HG03457 (cell line): ENCODE measurements around the gene RNF144A.
A peak's percentile ranks its signal among the peaks of the same experiment; 100 is the strongest.
"Not testable (repeated sequence)": the region's sequence is repeated elsewhere in the genome, so short reads cannot be mapped to it uniquely, and the experiment has no call there.

Experiments used
- ATAC-seq: cut with Tn5 transposase; IDR thresholded peaks from one replicate; pipeline ENCODE4 v1.9.1; 2021; ENCODE audit warnings: moderate number of reproducible peaks; ENCODE audit not compliant: unreplicated experiment

Gene RNF144A

DNA sequence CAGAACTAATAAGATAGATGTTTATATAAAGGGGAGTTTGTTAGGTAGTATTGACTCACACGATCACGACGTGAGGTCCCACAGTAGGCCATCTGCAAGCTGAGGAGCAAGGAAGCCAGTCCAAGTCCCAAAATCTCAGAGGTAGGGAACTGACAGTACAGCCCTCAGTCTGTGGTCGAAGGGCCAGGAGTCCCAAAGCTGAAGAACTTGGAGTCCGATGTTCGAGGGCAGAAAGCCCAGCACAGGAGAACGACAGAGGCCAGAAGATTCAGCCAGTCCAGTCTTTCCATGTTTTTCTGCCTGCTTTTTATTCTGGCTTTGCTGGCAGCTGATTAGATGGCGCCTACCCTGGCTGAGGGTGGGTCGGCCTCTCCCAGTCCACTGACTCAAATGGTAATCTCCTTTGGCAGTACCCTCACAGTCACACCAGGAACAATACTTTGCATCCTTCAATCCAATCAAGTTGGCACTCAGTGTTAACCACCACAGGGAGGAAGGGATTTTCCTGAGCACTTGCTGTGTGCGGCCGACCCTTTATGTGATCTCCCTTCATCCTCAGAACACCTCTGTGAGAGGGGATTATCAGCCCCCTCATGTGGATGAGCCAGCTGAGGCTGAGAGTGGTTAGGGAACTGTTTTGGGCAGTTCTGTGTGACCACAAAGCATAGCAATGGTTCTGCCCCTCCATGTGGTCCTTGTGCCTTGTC is 78.3 kb downstream of the RNF144A start:
- no peak for ATAC-seq

DNA sequence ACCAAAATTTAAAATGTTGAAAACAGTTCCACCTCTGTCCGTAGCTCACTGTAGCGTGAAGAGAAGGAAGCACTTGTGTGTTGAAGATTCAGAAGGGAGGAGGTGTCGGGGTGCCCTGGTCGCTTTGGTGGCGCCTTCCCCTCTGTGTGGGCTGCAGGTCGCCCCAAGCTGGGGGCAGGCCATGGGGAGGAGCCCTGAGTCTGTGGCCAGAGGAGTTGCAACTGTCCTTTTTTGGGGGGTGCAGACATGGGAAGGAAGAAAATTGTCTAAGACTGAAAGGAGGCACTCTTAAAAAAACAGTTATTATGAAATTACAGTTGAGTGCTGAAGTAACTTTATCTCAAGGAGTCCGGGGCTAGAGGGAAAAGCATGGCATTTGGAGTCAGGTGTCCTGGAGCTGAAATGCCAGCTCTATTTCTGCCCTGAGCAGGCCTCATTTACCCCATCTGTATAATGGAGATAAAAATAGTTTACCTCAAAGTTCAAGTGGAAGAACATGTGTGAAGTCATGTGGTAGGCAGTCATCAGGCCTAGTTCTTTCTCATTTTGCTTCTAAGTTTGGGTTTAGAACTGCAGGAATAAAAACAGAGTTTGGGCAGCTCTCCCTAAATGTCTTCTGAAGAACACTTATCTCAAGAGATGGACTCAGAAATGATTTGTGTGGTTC is 82.1 kb downstream of the RNF144A start:
- peak; percentile 66 for ATAC-seq

DNA sequence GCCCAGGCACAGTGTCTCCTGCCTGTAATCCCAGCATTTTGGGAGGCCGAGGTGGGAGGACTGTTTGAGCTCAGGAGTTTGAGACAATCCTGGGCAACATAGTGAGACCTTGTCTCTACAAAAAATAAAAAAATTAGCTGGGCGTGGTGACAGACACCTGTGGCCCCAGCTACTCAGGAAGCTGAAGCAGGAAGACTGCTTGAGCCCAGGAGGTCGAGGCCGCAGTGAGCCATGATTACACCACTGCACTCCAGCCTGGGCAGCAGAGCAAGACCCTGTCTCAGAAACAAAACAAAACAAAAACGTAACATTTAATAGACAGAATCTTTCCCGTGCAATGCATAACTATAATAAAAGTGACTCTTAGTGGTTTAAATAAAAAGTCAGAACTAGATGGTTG is 84.2 kb downstream of the RNF144A start:
- ATAC-seq: not testable (repeated sequence)

DNA sequence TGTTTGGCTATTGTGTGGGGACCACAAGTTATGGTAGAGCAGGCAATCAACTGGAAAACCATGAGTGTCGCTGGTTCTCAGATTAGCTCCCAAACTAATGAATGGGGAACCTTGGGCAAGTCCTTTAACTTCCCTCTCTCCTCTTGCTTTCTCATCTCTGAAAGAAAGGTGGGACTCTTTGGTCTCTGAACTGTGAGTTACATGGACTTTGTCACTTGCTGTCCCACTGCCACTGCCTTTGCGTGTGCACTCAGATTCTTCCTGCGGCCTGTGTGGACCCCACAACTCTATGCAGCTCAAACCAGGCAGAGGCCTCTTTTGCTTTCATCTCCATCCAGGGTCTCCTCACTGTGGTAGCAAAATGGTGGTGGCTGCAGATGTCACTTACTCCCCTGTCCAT is 86.7 kb downstream of the RNF144A start:
- no peak for ATAC-seq

DNA sequence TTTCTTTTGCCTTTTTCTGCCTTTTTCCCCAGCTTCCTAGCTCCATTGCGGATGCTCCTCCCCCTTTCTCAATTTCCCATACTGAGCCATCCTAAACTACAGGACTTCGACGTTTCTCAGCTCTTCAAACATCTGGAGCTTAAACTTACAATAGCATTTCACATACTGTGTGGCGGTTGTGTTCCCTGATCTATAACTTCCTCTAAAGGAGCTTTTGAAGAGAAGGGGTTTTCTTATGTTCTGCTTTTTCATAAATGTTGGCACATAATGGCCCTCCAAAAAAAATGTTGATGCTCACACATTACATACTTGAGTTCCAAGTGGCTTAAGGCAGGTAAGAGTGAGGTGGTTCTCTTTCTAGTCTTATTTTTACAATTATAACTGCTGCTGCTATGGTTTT is 87.4 kb downstream of the RNF144A start:
- ATAC-seq: no peak

DNA sequence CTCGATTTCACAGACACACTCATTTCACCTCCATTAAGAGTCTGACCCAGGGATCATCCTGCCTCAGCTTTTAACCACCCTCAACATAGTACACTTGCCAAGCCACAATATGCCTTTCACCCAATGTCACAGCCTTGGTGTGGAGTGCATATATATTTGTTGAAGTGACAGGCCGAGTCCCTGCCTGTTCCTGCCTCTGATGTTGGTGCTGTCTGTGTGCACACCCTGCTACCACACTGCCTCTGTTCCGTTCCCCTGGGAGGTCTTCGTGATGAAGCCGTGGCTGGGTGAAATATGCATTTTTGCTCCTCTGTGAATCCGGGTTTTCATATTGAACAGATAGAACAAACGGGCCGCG is 90.3 kb downstream of the RNF144A start:
- no peak for ATAC-seq

DNA sequence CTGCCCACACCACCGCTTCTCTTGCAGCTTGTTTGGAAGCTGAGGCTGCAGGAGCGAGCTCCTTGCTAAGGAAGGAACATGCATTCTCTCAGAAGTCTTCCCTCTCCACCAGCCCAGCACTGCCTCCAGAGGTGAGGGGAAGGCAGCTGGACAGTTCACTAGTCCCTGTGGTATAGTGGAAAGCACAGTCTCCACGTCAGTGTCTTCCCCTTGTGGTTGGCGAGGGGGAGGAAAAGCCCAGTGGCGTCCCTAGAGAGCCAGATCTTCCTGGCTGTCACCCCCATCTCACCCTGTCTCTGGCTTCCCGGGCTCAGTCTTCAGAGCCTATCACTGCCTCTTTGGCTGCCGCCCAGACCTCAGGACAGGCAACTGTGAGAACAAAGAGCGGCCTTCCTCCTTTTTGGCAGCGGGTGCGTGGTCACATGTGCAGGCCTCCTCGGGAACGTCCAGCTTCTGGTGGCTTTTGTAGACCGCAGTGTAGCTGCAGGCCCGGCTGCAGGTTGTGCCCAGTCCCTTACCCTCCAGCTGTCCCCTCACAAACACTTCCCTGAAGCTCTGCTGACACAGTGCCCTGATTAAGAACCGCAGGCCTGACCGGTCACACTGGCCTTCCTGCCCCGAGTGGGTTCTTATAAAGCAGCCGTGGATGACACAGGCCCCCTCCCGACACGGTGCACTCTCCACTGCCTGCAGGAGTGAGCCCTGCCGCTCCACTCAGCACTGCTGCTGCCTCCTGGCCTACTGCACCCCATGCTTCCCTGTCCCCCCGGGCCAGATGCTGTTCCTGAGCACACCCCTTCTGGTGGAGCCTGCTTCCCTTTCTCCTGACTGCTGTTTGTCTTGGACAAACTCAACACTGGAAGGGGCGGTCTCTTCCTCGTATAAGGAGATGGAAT is 90.9 kb downstream of the RNF144A start:
- ATAC-seq: peak; percentile 57

DNA sequence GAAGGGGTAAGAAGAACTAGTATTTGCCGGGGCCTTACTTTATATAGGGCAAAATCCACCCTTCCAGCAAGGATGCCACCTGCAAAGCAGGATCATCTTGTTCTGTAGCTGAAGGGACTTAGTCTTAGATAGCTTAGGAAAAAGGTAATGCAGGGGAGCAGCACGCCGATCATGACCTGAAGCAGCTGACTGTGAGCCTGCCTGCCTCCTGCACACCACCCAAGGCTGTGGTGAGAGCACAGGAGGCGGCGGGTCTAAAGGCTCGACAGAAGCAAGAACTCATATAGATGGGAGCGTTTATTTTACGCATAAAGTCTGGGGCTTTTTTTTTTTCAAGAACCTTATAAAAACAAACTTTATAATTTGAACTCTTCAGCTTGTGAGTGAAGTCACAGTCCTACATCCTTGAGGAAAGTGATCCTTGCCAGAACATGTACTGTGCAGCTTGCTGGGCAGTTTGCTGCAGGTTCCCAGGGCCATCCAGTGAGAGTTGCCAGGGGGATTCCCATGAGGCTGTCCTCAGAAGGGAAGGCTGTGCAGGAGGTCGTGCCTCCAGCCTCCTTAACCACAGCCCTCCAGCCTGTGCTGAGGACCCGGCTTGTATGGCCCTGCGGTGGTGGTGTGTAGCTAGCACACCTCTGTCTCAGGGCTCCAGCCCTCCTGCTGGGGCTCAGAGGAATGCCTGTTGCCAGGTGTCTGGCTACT is 92.1 kb downstream of the RNF144A start:
- no peak for ATAC-seq

DNA sequence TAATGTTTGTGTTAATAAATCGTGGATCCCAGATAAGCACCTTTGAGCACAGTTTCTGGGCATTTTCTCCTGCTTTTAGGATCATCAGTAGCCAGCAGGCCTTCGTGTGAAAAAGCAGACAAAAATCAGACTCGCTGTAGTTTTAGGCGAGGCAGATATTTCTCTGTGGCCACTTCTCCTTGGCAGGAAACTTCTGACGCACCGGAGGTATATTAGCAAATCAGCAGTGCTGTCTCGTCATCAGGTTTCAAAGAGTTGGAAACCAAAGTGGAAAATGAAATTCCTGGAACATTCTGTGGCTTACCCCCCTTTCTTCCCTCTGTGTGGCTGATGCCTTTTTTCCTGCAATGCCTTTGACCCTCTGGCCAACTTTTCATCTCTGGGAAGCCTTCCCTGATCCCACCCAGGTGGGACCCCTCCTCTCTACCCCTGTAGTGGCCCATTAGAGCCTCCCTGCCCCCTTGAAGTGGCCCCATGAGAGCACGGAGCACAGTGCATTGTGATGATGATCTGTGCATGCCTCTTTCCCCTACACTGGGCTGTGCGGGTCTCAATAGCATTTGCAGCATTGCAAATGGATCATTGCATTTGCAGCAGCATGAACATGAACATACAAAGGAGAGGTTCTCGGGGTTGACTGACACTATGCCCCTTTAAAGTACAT is 93.3 kb downstream of the RNF144A start:
- no peak for ATAC-seq

DNA sequence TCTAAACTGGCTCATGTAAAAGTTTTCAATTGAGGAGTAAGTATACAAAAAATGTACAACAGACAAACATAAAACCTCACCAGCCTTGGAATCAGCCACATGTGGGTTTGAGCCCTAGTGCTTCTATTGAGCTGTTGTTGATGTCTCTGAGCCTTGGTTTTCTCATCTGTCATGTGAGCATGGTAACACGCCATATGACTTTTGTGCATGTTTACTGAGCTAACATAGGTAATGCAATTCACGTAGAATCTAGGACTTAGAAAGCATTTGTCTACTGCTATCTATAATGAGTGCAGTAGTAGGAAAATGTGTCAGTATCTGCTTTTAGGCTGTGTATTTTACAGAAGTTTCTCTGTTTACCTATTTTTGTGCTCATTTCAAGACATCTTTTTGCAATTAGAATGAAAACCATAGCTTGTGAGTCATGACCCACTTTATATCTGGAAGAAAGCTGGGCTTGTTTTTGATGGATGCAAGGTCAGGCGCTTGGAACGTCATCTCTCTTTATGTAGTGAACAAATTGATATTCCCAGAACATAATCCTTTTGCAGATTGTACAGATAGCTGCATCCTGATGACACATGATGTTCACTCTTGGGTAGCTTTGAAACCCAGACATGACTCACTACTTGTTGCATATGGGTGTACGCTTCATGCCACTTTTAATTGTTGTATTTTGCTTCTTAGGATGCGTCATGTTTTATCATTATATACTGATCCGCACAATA is 94.3 kb downstream of the RNF144A start:
- no peak for ATAC-seq

DNA sequence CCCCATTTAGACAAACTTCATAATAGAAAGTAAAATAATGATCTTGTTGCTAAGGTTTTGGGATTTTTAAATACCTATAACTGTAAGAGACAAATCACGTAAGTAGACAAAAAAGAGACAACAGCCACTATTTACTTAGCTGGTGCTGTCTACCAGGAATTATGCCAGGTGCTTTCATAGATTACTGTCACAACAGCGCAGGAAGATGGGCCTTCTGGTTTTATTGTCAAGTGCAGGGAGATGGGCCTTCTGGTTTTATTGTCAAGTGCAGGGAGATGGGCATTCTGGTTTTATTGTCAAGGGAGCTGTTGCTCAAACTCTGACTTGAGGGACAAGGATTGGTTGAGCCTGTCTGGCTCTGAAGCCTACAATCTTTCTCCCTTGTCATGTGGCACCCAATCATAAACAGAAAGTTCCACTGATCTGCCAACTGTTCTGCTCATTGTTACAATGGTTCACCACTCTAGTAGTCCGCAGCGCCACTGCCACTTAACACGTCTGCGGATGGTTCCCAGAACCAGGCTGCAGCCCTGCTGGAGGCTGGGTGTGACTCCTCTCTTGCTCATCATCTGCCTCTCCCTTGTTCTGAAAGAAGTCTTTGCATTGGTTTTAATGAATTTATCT is 95.0 kb downstream of the RNF144A start:
- ATAC-seq: no peak

DNA sequence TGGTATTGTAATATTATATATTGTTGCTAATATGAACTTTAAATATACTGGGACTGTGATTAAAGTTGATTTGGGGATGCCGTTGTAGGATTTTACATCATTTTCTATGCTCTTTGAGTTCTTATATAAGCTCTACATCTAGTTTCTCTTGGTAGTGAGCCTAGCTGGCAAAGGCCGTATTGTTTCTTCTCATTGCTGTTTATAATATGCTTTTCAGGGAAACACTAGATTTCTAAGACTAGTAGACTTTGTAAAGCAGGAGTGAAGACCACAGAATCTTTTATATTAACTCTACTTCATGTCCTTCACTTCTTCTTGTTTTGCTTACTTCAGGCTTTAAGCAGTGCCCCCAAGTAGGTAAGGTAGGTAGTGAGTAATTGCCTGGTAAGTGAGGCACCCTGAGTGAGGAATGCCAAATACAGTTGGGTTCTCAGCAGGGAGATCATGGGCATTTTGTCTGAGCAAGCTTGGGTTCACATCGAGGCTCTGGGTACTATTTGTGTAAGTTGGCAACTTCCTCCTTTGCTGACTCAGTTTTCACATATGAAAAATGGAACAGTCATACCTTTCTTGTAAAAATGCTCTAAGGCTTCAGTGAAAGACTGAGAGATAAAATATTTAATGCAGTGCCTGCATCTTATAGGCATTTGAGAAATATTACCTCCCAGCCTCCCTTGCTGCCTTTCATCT is 96.4 kb downstream of the RNF144A start:
- ATAC-seq: no peak

DNA sequence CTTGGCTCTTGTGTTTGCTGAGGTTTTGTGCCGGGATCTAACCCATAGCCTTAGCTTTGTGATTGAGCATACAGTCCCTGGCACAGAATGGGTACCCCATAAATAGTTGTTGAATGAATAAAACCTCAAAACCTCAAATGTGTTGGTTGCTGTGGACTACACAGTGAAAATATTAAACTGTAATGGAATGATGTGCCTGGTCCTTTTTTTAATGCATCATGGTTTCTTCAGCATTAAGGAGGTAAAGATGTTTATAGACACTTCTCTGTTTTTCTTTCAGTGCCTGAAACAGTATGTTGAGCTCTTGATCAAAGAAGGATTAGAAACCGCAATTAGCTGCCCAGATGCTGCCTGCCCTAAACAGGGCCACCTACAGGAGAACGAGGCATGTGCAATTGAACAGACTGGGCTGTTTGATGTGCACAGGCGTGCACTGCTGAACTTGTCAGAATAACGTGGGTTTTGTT is 97.0 kb downstream of the RNF144A start:
- no peak for ATAC-seq

DNA sequence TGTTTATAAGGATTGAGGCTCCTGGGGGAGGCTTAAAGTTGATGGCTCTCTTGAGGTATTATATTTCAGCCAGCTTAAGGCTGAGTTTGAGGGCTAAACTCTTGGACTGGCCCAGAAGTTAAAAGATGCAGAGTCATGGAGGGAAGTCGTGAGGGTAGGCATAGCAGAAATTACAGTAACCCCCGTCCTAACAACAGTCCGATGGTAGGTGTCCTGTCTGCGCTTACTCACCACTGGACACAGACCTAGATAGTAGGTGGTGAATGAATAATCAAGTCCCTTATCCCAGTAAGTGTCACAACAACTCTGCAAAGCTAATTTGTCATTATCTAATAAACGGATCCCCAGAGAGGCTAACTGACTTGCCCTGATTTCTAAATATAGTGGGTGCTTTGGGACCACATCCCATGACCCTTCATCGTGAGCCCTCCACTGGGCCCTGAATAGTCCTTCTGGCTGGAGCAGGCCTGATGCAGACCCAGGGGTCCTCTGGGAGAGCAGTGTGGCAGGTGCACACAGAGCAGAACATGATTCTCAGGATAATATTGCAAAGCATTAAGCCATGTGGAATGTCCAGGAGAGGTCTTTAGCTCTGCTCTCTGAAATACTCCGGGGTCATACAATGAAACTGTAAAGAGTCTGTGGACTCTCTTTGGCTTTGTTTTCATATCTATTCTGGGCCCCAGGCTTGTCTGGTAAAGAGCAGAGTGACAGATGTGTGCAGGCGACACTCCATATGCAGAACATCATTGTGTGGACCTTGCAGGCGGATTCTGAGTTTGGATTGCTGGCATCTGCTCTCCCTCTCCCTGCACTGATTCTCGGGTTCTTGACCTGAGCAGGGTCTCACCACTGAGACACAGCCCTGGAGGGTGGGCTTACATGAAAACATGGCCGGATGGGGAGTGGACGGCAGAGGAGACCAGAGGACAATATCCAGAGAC is 98.1 kb downstream of the RNF144A start:
- no peak for ATAC-seq

DNA sequence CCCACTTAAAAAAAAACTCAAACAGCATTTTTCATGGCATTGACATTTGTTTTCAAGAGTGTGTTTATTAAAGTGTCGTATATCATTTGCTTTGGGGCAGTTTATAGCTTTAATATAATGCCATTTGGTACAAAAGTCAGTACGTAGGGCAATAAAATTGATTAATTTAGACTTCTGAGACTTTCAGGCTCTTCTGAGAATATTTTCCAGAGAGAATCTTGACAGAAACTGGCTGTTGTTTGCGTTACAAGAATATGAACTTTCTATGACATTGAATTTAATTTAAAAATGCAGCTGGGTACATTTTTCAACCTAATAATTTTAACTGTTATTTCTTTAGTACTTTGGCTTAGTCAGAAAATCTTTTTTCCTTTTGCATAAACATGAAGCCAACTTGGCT is 98.9 kb downstream of the RNF144A start:
- no peak for ATAC-seq

DNA sequence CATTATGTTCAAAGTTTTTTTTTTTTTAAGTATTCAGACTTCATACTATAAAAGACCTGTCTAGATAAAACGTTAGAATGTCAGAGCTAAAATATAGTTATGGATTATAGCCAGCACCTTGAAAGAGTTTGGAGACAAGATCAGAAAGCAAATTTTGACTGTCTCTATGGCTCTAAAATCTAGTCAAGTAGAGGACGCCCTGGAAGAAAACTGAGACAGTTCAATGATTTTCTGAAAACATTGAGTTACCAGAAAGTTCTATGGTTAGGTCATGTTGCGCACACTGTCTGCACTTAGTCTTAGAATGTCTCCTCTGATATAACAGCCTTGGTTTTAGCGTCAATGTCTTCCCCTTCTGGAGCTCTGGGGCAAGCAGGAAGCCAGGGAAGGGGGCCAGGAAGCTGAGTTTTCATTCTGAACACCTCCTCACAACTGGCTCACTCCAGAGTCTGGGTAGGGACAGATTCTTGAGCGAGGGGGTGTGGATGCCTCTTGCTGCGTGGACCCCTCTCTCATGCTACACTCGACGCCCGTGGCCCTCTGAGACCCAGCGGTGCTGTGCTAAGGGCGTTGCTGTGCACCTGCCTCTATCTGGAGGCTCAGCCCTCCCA is 99.5 kb downstream of the RNF144A start:
- no peak for ATAC-seq

DNA sequence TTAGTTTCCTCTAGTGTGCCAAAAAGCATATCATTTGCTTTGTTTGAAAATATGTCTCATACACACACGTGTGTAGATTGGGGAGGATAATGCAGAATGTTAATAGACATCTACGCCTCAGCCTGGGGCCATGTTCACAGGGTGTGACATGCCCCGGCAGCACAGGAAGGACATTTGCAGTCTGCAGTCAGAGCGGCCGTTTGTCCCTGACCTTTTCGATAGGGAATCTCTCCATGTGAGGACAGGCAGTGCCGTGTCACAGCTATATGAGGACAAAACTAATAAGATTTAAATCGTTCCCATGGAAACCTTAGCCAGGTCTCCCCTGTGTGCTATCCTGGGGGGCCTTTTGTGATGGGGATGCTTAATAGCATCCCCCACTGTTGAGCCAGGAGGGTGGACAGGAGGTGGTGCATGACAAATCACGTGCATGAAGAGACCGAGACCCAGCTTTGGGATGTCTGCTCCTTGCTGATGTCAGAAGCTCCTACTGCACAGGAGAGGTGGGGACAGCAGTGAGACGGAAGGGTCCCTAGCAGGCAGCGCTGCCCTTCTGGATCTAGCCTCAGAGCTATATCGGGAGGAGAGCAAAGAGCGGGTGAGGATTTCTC is 100.6 kb downstream of the RNF144A start:
- ATAC-seq: no peak
